GM21737 (cell line): ENCODE measurements around the gene DNAH8.

Experiments used
- ATAC-seq: cut with Tn5 transposase; IDR thresholded peaks from one replicate; pipeline ENCODE4 v1.9.1; 2021; ENCODE audit warnings: mild to moderate bottlenecking, moderate library complexity; ENCODE audit not compliant: unreplicated experiment

Gene DNAH8

DNA sequence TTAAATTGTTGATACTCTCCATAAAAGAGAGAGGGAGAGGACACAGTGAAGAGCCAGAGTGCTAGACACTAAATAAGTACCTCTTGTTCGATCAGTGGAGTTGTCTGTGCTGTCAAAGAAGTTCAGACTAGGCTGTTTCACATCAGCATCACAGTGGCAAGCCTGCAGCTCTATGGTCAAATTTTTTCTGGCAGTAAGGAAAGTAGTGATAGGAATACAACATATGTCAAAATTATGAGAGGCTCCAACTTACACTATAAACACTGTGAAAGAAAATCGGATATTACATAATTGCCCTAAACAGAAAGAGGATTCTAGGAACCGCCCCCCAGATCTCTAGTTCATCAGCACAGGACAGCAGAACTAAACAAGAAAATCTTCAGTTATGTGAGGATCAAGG lies 23.1 kb downstream of the DNAH8 start:
- no peak for ATAC-seq

DNA sequence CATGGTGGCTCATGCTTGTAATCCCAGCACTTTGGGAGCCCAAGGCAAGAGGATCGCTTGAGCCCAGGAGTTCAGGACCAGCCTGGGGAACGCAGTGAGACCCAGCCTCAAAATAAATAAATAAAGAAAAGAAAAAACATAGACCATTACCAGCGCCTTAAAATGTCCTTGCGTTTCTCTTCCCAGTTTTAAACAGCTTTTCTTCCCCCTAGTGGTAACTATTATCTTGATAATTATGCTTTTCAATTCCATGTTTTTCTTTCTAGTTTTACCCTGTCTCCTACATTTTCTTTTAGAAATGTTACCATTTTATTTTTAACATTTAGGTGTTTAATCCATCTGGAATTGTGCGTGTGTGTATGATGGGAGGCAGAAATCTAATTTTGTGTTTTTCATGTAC lies 24.4 kb downstream of the DNAH8 start:
- ATAC-seq, result no peak

DNA sequence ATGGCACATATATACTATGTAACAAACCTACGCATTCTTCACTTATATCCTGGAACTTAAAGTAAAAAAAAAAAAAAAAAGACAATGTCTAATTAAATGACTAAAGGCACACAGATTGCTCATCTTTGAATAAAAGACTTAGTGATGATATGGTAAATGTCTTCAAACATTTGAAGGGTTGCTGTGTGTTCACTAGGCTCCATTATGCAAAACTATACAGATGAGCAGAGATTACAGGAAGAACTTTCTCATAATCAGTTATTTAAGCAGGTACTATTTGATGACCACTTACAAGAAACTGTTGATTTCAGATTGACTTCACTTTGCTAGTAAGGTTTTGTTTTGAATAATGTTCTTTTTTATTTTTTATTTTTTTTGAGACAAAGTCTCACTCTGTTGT lies 34.4 kb downstream of the DNAH8 start:
- no peak for ATAC-seq

DNA sequence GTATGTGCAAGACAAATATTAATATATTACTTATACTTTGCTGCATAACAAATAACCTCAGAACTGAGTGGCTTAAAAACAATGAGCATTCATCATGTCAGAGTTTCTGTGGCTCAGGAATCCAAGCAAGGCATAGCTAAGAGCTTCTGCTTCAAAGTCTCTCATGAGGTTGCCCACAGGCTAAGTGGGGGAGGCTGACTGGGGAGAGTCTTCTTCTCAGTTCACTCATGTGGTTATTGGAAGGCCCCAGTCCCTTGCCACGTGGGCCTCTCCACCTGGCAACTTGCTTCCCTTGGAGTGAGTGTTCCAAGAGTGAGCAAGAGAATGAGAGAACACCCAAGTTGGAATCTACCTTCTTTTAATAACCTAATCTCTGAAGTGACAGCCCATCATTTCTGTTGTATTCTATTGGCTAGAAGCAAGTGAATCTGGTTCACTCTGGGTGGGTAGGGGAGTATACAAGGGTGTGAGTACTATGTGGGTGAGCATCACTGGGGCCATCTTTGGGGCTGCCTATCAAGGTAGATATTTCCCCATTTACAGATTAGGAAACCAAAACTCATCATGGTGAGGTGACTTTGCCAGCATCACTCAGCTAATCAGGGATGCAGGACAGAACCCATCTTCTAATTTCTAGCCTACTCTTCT lies 36.0 kb downstream of the DNAH8 start:
- no peak for ATAC-seq

DNA sequence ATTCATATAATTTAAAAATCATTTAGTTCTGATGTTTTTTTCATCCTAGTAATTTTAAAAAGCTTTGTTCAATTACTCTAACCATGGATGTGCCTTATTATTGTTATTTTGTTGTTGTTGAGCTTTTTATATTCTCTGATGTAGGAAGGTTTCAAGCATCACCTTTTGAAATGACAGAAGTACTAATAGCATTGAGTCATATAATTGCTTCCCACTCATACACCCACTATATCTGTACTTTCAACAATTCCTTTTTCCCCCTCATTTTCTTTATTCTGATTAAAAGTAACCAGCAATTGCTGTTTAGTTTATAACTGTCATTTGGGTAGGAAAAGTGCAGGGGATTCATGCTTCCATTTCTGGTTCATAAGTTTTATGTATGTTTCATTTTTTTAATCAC lies 38.6 kb downstream of the DNAH8 start:
- ATAC-seq, result no peak

DNA sequence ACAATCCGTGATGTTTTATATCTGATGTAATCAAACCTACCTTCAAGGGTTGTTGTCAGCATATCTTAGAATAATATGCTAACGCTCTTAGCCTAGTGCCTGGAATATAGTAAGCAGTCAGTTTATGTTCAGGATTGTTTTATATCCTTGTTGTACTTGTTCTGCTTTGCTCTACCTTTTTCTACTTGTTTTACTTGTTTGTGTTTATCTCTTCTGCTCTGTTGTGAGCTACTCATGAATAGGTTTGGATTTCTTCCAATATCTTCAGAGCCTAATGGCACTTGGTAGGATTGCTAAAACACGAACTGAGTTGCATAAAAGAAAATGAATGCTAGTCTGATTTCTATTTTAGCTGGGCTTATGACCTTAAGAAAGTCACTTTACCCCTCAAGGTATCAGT lies 40.1 kb downstream of the DNAH8 start:
- no peak for ATAC-seq

DNA sequence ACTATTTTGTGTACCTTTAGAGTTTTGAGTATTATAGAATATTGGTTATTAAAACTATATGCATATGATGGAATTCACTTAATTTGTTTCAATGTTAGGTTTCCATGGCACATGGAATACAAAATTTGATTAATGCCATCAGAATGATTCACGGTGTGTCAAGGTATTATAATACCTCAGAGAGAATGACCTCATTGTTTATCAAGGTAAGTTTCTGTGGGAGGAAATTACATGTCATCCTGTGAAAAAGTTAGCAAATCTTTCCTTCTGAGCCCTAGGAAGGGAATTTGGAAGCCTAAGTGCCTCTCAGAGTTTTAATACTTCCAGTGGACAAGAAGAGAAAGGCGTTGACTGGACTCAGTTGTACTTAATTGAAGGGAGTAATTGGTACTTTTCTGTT lies 40.8 kb downstream of the DNAH8 start:
- no peak for ATAC-seq

DNA sequence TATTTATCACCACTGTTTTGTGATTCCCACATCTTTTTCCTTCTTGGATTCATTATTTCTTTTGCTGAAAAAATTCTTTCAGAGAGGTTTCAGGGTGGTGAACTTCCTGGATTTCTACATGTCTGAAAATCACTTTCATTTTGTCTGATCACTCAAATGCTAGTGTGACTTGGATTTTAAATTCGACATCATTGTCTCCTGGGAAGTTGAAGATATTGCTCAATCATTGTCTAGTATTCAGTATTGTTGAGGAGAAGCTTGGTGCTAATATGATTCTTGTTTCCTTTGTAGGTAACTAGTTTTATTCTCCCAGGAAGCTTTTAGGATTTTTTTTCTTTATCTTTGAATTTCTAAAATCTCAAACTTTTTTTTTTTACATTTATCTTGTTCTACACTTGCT lies 45.0 kb downstream of the DNAH8 start:
- no peak for ATAC-seq

DNA sequence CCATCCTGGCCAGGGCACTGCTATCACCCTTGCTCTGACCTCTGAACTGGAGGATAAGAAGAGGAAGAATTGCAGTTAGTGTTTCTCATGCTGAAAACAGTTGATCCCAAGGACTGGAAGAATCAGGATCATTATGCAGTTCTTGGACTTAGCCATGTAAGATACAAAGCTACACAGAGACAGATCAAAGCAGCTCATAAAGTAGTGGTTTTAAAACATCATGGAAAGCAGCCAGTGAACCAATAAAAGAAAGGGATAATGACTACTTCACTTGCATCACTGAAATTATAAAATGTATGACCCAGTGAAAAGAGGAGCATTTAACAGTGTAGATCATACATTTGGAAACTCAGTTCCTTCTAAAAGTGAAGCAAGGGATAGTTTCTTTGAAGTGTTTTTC lies 47.7 kb downstream of the DNAH8 start:
- no peak for ATAC-seq

DNA sequence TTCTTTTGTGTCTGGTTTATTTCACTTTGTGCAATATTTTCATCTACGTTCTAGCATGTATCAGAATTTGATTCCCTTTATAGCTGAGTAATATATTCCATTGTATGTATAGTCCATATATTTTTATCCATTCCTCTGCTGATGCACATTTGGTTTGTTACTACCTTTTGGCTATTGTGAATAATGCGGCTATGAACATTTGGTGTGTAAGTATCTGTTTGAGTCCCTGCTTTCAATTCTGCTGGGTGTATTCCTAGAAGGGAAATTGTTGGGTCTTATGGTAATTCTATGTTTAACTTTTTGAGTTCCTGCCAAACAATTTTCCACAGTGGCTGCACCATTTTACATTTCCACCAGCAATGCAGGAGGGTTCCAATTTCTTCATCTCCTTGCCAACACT lies 52.4 kb downstream of the DNAH8 start:
- no peak for ATAC-seq

DNA sequence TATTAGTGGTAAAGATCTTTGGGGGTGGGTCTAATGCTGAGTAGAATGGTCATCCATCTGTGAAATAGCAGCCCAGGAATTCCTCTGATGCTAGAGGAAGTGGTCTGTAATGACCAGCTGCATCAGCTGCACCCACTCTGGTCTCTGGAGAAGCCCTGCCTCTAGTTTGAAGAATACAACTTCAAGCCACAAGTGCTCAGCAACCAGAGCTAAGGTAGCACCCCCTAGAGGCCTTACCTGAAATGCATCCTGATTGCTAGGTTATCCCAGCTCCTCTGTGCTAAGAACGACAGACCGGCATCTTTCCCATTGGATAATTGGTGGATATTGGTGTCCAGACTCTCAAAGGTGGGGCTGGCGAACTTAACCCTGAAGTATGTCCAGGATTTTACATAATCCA lies 58.2 kb downstream of the DNAH8 start:
- ATAC-seq, result no peak

DNA sequence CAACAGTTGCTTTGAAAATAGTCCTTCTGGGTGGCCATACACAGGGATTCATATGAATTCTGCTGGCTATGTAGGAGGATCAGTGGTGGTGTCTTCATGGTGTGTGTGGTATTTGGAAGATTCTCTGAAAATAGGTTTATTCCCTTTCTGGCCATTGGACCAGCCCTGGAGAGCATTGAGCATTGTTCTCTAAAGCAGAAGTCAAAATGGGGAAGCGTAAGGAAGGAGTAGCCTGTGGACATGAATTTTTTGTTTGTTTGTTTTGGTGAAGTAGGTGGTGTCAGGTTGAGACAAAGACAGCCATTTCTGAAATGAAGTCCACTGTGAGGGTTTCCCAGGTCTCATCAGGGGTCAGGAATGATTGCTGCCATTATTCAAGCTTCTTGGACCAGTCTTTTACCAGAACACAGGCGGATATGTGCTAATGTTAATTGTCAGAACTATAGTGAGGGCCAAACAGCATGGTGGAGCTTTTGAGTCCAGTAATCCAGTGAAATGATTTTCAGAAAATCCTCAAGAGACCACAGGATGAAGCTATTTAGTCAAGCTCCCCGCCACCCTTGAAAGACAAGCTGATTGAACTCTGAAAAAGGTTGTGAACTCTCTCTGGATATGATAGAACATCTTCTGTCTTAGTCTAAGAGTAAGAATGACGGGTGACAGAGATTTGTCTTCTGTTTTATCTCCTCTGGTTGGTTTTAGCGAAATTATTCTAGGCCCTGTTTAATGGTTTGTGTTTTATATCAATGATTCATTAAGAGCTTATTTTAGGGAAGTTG lies 60.0 kb downstream of the DNAH8 start:
- ATAC-seq, result no peak

DNA sequence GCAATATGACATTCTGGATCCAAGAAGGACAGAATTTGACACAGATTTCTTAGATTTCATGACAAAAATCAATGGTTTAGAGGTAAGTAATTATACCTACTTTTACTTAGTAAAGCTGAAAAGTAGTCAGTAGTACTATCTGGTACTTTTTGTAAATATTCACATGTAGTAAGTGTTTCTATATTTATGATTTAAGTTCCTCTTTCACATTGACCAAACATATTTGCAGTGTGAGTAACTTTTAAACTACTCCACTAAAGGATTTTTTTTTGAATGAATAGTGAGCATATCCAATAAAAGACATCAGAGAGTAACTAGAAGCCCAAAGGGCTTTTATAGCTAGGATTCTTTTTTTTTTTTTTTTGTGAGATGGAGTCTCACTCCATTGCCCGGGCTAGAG lies 60.8 kb downstream of the DNAH8 start:
- peak; percentile 52 for ATAC-seq

DNA sequence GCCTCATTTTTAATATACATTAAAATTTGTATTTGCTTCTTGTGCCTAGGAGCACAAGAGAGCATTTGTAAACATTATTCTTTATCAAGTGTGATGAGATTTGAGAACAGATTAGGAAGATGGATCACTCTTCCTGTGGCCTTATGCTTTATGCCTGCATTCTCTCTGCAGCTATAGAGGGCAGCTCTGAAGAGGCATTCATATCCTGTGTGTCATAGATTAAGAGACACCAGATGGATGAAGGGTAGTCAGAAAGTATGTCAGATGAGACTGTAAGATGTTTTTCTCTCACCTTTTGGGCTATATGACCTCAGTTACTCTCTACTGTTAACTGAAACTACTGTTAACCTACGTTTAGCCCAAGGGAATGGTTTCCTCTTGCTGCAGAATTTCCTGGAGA lies 61.4 kb downstream of the DNAH8 start:
- no peak for ATAC-seq

DNA sequence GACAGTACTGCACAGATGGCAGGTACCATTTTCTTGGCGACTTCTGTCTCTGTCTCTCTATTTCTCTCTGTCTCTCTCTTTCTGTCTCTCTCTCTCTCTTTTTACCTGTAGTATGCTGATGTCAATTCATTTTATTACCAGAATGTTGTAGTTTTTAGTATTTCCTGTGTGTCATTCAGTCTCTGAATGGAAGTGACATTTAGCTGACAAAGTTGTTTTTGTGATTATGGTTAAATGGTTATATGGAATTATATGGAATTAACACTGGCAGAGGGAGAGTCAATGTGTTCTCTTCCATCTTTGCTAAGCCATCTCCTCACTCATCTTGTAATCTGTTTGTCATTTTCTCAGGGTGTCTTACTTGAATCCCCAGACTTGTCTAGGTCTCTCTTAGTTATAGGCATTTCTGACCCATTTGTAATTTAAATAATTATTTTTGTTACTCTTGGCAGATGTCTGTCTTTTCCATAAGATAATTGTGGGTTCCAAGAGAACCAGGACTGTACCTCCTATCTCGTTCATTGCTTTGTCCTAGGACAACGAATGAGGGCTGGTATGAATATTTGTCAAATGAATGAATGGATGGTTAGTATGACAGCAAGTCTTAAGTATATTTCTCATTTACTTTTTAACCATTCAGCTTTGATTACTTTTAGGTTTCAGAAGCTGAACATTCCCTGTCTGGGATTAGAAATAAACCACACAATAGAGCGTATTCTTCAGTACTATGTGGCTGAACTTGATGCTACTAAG lies 64.4 kb downstream of the DNAH8 start:
- ATAC-seq, result no peak

DNA sequence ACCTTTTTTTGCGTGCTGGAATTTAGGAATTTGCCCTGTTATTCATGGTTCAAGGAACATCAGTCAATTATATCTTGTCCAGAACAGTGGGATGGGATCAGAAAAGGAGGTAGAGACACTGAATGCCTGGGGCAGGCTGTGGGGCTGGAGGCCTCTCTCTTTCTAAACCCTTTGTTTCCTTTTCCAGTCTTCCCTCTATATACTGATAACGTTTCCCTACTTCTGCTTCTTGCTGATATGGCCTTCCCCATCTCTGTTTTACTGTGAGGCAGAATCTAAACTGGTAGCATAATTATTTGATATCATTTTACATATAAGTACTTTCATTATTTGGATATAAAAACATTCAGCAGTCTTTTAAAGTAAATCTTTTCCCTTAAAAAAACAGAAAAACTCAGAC lies 67.5 kb downstream of the DNAH8 start:
- no peak for ATAC-seq

DNA sequence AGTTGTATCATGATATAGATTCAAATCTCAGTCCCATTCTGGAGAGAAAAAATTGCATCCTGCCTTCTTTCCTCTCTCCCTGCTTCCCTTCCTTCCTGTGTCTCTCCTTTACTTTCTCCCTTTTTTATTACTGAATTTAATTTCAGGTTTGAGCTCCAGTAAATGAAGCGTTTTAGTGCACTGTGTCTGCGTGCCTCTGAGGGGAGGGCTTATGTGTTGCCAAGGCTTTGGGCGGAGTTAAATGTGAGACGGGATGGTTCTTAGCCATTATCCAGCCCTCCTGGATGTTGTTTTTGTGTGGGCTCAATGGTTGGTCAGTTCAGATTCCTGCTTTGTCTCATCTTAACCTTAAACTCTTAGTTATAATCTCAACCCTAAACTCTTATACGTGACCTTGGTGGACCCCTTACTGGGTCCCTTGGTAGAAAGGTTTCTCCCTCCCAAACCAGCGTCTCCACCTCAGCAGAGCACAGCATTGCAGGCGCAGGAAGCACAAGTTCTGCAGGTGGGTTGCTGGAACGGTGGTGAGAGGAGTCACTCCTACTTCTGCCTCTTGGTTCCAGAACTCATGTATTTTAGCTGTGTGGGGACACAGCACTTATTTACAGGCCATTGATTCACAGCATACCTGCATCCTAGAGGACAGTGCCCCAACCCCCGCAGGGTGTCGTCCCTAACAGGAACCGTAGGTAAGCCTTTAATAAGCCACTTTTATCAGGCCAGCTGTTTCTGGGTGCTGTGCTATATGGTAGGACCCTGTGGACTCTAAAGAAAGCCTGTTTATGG lies 68.5 kb downstream of the DNAH8 start:
- no peak for ATAC-seq

DNA sequence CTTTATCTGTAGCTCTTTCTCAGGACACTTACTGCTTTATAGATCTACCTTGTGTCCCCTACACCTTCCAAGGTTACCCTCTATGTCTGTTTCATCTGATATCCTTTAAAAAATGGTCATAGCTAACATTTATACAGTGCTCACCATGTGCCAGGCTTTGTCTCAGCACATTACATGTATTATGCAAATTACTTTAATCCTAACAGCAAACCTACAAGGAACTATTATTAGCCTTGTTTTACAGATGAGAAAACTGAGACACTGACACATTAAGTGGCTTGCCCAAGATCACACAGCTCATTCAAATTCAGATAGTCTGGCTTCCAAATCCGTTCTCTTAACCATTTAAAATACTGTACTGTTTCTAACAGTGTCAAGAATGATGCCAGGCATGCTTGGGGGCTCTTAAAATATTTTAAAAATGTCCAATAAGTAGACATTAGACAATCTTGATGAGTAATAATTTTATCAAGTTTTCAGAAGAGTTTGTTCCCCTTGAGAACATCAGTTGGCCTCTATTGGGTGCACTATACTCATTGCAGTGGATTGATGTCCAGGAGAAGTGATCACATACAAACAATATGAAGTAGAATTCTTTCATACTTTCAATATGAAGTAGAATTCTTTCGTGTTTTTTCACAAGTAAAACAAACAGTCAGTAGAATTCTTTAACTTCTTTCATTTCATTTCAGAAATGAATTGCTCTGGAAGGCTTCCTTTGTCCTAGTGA lies 69.6 kb downstream of the DNAH8 start:
- no peak for ATAC-seq

DNA sequence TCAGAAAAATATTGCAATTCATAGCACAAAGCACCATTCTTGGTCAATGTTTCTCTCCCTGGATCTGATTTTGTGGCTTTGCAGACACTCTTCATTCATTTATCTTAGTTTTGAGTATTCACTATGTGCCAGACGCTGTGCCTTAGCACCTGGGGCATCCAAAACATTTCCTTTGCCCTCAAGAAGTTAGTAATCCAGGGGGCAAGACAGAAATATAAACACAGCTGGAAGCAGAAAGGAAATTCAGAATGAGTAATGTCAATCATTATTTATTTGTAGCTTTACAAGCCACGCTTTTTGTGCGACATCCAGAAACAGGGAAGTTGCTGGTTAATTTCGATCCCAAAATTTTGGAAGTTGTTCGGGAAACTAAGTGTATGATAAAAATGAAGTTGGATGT lies 71.4 kb downstream of the DNAH8 start:
- ATAC-seq, result no peak

DNA sequence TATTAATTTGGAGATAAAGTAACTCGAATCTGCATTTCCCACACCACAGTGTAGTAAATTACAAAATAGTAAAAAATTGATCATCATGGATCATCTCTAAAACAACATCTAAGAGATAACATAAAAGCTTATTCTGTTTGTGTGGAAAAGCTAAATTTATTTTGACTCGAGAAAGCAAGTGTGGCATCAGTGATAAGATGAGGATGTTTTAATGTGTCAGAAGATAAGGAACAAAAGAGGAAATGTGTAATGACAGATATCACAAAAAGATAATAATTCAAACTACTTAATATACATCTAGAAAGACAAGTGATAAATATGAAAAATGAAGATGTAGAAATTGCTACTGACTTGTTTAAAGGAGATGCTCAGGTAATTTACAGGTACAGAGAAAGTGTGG lies 74.1 kb downstream of the DNAH8 start:
- ATAC-seq, result no peak

DNA sequence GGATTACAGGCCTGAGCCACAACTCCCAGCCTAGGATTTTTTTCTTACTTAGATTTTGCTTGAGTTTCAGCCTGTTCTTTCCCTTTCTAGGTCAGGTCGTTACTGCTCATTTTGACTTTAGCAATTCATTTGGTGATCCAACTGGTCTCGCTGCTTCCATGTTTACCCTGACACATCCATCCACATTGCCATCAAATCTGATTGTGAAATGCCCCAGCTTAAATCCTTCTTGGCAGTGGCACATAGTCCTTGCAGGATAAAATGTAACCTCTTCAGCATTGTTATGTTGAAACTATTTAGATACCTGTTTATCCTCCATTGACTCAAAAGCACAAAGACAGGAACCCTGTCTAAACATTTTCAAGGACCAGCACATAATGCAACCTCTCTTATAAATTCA lies 77.2 kb downstream of the DNAH8 start:
- no peak for ATAC-seq
